Measurements from ENCODE around the gene RASGRP3. TPM values are rescaled to one million over a fixed set of nuclear protein-coding genes. Genes with fewer than 3 reads are reported as not detected.
A peak's percentile ranks its signal among the peaks of the same experiment; 100 is the strongest.
"Not testable (repeated sequence)": the region's sequence is repeated elsewhere in the genome, so short reads cannot be mapped to it uniquely, and the experiment has no call there.

The RASGRP3 gene
- total RNA-seq, 1 donor from 2014 or later: 0.58 TPM

DNA sequence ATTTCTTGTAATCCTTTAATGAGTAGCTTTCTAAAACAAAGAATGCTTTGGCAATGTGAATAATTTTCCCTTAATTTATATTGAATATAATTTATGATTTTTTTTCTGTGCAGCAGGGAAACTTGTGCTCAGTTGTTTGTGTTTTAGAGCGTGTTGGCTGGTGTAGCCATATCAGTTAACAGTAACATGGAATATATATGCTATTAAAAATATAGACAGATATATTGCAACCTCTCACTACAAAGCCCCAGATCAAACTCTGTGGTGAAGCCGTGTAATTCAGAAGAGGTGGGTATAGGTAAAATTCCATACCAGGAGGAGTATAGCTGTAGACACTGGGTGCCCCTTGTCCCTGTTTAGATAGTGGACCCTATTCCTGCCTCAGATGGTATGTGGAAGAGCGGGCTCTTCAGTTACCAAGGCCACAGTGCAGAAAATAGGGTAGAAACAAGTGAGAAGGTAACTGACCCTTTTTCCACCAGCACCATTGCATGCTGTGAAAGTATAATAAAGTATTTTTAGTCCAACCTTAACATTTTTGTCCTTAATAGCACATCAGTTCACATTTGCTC is 18.1 kb upstream of the RASGRP3 start:
- Mint-ChIP-seq H3K27ac (no peak overlapping the region), H3K27me3 (ENCODE audit: low read depth) (no peaks in the 10 kb centered on the region), H3K36me3 (peaks cover 2% of the 10 kb centered on the region), H3K4me3 (no peak overlapping the region), H3K9me3 (peaks cover 7% of the 10 kb centered on the region), H3K4me1 (peaks cover 4% of the 10 kb centered on the region)
- DNase-seq (ENCODE audit: low spot score in 2 of 2, unreplicated experiment in 2 of 2): no peak
- TF ChIP-seq, protein P1, sequence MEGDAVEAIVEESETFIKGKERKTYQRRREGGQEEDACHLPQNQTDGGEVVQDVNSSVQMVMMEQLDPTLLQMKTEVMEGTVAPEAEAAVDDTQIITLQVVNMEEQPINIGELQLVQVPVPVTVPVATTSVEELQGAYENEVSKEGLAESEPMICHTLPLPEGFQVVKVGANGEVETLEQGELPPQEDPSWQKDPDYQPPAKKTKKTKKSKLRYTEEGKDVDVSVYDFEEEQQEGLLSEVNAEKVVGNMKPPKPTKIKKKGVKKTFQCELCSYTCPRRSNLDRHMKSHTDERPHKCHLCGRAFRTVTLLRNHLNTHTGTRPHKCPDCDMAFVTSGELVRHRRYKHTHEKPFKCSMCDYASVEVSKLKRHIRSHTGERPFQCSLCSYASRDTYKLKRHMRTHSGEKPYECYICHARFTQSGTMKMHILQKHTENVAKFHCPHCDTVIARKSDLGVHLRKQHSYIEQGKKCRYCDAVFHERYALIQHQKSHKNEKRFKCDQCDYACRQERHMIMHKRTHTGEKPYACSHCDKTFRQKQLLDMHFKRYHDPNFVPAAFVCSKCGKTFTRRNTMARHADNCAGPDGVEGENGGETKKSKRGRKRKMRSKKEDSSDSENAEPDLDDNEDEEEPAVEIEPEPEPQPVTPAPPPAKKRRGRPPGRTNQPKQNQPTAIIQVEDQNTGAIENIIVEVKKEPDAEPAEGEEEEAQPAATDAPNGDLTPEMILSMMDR (IDR thresholded peaks at IDR 0.05; ENCODE audit: unreplicated experiment): no peak

- Mint-ChIP-seq H3K4me1 (peaks cover 4% of the 10 kb centered on the region), H3K27me3 (ENCODE audit: low read depth) (no peaks in the 10 kb centered on the region), H3K4me3 (no peak overlapping the region), H3K36me3 (no peaks in the 10 kb centered on the region), H3K27ac (no peak overlapping the region), H3K9me3 (peaks cover under 1% of the 10 kb centered on the region)
- TF ChIP-seq, protein P1 (IDR thresholded peaks at IDR 0.05; ENCODE audit: unreplicated experiment): no peak
- DNase-seq (ENCODE audit: low spot score in 2 of 2, unreplicated experiment in 2 of 2): no peak
These were observed 16.7 kb upstream of the RASGRP3 start for GRCh38 chr2:33459745-33460144.

DNA sequence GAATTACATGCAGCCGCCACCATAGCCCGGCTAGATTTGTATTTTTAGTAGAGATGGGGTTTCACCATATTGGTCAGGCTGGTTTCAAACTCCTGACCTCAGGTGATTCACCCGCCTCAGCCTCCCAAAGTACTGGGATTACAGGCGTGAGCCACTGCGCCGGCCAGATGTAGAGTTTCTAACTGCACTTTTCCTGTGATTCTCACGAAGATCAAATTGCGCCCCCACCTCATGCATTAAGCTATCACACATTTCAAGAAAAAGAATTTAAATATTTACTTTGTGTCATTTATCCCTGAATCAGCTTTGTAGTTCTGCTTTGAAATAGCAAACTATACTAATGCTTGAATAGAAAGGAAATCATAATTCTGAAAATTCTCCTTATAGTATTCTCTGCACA is 13.9 kb upstream of the RASGRP3 start:
- H3K27ac Mint-ChIP-seq; H3K36me3 Mint-ChIP-seq; H3K27me3 Mint-ChIP-seq (ENCODE audit: low read depth); H3K4me3 Mint-ChIP-seq; H3K4me1 Mint-ChIP-seq; DNase-seq (ENCODE audit: low spot score in 2 of 2, unreplicated experiment in 2 of 2); H3K9me3 Mint-ChIP-seq: not testable (repeated sequence)

DNA sequence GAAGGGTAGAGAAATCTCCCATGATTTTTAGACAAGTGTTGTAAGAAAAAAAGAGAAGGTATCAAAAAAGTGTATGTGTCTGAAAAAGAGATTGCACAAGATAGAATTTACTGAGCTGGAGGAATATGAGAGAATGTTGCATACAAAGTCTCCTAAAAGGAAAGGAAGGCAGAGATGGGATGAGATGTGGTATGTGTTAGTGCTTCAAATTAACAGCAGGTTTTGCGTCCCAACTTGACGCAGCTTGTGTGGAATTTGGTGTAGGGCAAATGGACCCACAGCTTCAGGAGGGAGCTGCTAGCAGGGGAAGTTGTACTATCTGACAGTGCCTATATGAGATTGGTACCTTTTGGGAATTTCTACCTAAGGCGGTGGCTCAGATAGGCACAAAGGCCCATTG is 9.0 kb upstream of the RASGRP3 start:
- no peak for DNase-seq (ENCODE audit: low spot score in 2 of 2, unreplicated experiment in 2 of 2)
- Mint-ChIP-seq H3K4me1 (no peaks in the 10 kb centered on the region), H3K27me3 (ENCODE audit: low read depth) (no peaks in the 10 kb centered on the region), H3K9me3 (peaks cover 6% of the 10 kb centered on the region), H3K27ac (no peak overlapping the region), H3K36me3 (no peaks in the 10 kb centered on the region), H3K4me3 (no peak overlapping the region)
- TF ChIP-seq, protein P1 (IDR thresholded peaks at IDR 0.05; ENCODE audit: unreplicated experiment): no peak

DNA sequence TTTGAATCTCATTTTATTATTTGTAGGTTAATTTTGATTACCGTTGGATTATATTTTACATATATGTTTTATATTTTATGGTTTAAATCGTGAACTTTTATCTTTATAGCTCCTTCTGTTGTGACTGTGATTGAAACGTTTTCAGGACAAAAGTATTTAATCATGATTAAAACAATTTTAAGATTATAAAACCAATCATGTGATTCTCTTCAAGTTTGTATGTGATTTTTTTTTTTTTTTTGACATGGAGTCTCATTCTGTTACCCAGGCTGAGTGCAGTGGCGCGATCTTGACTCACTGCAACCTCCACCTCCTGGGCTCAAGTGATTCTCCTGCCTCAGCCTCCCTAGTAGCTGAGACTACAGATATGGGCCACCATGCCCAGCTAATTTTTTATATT is 7.2 kb upstream of the RASGRP3 start:
- Mint-ChIP-seq H3K27ac (no peak overlapping the region), H3K4me1 (no peaks in the 10 kb centered on the region), H3K36me3 (no peaks in the 10 kb centered on the region), H3K9me3 (peaks cover 9% of the 10 kb centered on the region), H3K4me3 (no peak overlapping the region), H3K27me3 (ENCODE audit: low read depth) (no peaks in the 10 kb centered on the region)
- no peak for DNase-seq (ENCODE audit: low spot score in 2 of 2, unreplicated experiment in 2 of 2)
- TF ChIP-seq, protein P1 (IDR thresholded peaks at IDR 0.05; ENCODE audit: unreplicated experiment): no peak

DNA sequence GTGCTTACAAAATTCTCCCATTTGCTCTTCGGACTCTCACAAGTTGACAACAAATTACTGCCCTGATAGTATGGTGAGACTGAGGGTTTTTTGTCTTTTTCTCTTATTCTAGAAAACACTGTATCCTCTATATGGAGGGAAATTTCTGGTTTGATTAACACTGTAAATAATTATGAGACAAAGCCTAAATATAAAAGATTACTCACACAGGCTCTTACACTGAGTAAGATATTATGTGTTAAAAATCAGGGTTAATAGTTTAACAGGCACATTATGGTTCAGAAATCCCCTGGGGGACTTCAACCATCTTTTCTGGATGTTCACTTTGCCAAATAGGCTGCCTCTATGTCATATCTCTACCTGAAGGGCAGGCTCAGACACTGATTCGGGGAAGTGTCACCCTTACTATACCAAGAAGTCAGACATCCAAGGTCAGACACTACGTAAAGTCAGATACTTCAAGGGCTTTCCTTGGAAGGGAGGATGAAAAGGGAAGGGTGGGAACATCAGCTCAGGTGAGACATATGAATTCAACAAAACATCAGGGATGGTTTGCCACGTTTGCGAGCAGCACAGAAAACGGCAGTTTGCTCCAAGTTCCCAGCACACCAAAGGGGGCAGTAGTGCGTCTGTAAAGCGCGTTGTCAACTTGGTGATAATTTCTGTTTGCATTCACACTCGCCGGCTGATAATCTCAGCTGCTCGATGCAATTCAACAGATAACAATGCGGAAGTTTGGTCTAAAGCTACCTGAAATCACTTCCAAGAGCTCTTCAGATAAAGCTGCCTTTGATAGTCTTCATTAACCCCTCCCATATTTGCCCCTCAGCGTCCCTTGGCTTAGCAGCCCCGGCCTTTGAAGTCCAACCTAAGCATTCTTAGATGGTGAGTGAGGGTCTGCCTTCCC is 972 bp upstream of the RASGRP3 start:
- Mint-ChIP-seq H3K9me3 (peaks cover 3% of the 10 kb centered on the region), H3K27me3 (ENCODE audit: low read depth) (no peaks in the 10 kb centered on the region), H3K4me1 (peaks cover 20% of the 10 kb centered on the region), H3K36me3 (no peaks in the 10 kb centered on the region), H3K27ac (peak overlapping the region; percentile 96), H3K4me3 (peak overlapping the region; percentile 80)
- TF ChIP-seq, protein P1 (IDR thresholded peaks at IDR 0.05; ENCODE audit: unreplicated experiment): peak; percentile 66
- DNase-seq (ENCODE audit: low spot score in 2 of 2, unreplicated experiment in 2 of 2): peak; percentile 27 to 67
